Activated naive CD8-positive, alpha-beta T cell treated with anti-CD3 and anti-CD28 coated beads, Interleukin-2, amount 50 U/mL, for 24 hours (primary cell): ENCODE data around the gene DLX4.

Source experiments
- ATAC-seq: fragments of 150-1000 bp; cut with Tn5 transposase; one replicate; pipeline ENCODE4 v1.10.0; 2021
- DNase-seq: peaks from one replicate; pipeline ENCODE4 v3.0.0; 2021
- H3K27ac Mint-ChIP-seq: one replicate; pipeline ENCODE4 v1.8.0; 2021; ENCODE audit warnings: mild to moderate bottlenecking, mixed read lengths
- H3K27me3 Mint-ChIP-seq: one replicate; pipeline ENCODE4 v1.8.0; 2021; ENCODE audit warnings: mixed read lengths
- H3K36me3 Mint-ChIP-seq: one replicate; pipeline ENCODE4 v1.8.0; 2021; ENCODE audit warnings: low read depth, mixed read lengths
- H3K4me1 Mint-ChIP-seq: one replicate; pipeline ENCODE4 v1.8.0; 2021; ENCODE audit warnings: mixed read lengths
- H3K4me3 Mint-ChIP-seq: one replicate; pipeline ENCODE4 v1.8.0; 2021; ENCODE audit warnings: mild to moderate bottlenecking, moderate library complexity, mixed read lengths
- H3K9me3 Mint-ChIP-seq: one replicate; pipeline ENCODE4 v1.8.0; 2021; ENCODE audit warnings: mixed read lengths

Gene DLX4

DNA sequence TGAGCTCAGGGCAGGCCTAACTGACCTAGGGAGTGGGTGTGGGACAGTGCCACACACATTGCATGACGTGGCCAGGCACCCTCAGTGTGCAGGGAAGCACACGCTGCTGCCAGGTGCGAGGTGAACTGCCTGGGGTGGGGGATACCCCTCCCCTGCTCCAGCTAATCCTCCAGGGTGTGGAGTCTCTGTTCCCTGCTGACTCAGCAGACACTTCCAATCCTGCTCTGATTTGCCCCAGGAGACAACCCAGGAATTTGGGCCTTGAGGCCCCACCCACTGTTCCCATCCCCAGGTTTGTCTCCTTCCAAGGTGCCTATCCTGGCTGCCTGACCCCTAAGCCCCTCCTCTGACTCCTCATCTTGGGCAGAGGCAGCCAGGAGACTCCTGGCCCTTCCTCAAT lies 15.3 kb downstream of the DLX4 start:
- DNase-seq (no peak), ATAC-seq (no peak)
- Mint-ChIP-seq H3K4me1 (no peaks in the 10 kb centered on the region), H3K36me3 (no peaks in the 10 kb centered on the region), H3K27ac (no peak overlapping the region), H3K4me3 (no peak overlapping the region), H3K27me3 (peaks cover 47% of the 10 kb centered on the region), H3K9me3 (no peaks in the 10 kb centered on the region)

DNA sequence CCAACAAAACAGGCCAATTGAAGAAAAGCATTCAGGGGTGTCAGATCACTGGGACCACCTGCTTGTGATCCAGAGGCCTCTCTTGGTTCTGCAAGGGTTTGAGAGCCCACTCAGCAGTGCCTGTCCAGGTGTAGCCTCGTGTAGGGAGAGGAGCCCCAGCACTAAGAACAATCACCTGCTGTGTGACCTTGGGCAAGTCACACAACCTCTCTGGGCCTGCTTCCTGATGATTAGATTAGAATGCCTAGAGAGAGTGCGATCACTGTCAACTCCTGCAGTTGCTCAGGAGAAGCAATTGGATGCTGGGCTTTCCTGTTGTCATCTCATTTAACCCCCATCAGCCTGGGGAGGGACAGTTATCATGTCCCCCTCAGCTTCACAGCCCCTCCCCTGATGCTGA lies 15.8 kb downstream of the DLX4 start:
- no peak for DNase-seq
- Mint-ChIP-seq H3K9me3 (no peaks in the 10 kb centered on the region), H3K27ac (no peak overlapping the region), H3K36me3 (no peaks in the 10 kb centered on the region), H3K4me3 (no peak overlapping the region), H3K4me1 (no peaks in the 10 kb centered on the region), H3K27me3 (peaks cover 48% of the 10 kb centered on the region)
- ATAC-seq = no peak

DNA sequence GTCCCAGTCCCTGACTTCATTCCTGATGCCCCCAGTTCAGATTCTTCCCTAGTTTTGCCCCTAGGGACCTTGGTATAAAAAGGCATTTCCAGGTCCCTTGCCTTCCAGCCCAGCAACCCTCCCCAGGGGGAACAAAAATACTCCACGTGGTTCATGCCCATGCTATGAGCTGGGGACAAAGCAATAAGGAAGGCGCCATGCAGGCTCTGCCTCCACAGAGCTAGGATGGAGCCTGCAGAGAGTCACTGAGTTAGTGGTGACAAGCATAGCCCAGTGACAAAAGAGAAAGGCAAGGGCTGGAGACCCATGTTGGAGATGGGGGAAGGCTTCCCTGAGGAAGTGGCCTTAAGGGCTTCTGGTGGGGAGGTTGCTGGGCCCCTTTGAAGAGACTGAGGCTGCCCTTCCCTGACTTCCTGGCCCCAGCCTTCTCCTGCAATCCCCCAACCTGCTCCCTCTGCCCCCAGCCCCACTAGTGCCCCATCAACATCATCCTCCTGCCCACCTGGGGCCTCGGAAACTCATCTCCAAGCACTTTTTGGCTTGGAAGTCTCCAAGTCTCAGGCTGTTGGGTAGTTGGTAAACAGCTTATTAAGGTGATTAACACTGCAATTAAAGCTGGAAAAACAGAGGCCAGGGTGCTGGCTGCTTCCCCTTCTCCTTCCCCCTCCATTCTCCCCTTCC lies 16.5 kb downstream of the DLX4 start:
- Mint-ChIP-seq H3K27me3 (peaks cover 48% of the 10 kb centered on the region), H3K36me3 (no peaks in the 10 kb centered on the region), H3K4me3 (no peak overlapping the region), H3K4me1 (no peaks in the 10 kb centered on the region), H3K9me3 (no peaks in the 10 kb centered on the region), H3K27ac (no peak overlapping the region)
- DNase-seq (no peak), ATAC-seq (no peak)

DNA sequence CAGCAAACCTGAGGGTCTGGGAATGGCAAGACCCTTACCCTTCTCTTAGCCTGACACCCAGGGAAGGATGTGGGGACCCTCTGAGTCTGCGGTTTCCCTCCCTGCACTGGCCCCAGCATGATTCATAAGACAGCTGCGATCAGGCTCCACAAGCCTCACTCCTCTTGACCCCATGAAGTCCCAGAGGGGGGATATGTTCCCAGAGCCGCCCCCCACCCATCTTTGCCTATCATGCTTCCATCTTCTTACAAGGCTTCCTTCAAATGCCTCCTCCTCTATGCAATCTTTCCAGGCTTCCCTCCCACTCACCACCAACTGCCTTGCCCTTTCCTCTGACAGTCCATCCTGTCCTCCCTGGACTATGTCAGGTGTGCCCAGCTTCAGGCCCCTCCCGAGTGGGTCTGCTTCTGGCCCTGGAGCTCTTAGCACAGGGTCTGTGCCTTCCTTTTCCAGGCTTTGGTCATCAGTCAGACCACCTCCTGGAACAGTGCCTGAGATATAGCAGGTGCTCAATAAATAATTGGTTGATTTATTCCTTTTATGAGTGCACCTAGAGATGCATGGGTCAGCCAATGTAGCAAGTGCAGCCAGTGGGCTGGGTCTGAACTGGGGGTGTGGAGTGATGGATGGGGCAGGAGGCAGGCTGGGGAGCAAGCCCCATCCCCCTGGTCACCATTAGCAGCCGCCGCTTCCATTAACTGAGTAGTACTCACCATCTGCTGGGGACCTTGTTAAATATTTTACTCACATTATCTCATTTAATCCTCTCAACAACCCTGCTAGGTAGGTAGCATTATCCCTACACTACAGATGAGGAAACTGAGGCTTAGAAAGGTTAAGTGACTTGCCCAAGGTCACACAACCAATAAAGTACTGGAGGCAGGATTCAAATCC lies 17.7 kb downstream of the DLX4 start:
- Mint-ChIP-seq H3K36me3 (no peaks in the 10 kb centered on the region), H3K27ac (no peak overlapping the region), H3K9me3 (no peaks in the 10 kb centered on the region), H3K27me3 (peaks cover 43% of the 10 kb centered on the region), H3K4me3 (no peak overlapping the region), H3K4me1 (no peaks in the 10 kb centered on the region)
- no peak for DNase-seq
- ATAC-seq = no peak

DNA sequence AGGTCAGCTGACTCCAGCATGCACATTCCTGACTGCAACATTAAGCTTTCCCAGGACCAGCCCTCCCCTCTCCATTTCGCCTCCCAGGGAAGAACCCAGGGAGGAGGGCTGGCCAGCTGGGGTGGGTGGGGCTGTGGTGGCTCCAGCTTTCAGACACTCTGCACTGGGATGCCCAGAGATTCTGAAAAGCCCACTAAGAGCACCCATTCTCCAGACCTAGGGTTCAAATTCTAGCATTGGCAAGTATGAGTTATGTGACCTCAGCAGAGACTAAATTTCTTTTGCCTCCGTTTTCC lies 18.2 kb downstream of the DLX4 start:
- ATAC-seq (no peak), DNase-seq (no peak)
- H3K36me3 Mint-ChIP-seq = no peaks in the 10 kb centered on the region
- no peaks in the 10 kb centered on the region for H3K9me3 Mint-ChIP-seq
- H3K4me3 Mint-ChIP-seq = no peak overlapping the region
- H3K4me1 Mint-ChIP-seq = no peaks in the 10 kb centered on the region
- H3K27ac Mint-ChIP-seq = no peak overlapping the region
- H3K27me3 Mint-ChIP-seq = peaks cover 44% of the 10 kb centered on the region

DNA sequence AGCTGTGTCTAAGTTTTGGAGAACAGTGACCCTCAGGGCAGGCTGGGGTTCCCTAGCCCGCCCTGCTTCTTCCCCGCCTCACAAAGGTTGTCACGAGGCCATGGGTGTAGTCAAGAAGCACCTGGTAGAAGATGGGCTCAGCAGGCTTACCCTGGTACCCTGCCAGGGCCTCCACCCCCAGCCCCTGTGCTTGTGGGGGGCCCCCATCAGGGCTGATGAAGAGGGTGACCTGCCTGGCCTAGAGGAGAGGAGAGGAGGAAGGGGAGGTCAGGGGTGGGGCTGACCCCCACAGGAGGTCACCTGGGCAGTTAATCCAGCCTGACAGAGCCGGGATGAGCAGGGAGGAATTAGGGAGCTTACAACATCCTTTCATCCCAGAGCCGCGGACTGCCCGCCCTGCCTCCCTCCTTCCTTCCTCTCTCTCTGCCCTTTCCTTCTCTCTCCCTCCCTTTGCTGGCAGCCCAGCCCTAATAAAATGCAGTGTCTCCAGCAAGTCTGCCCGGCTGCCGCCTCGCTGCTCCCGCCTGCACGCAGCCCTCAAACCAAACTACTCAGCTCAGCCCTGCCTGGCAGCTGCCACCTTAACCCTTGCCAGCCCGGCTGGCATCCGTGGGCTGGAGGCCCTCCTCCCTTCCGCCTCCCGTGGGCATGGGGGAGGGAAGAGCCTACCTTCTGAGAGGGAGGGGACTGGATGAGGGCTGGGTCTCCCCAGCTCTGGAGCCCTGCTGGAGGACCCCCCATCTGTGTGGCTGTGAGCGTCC lies 18.9 kb downstream of the DLX4 start:
- peaks cover 47% of the 10 kb centered on the region for H3K27me3 Mint-ChIP-seq
- H3K4me1 Mint-ChIP-seq = peaks cover under 1% of the 10 kb centered on the region
- no peak overlapping the region for H3K4me3 Mint-ChIP-seq
- no peak for DNase-seq
- no peak overlapping the region for H3K27ac Mint-ChIP-seq
- H3K36me3 Mint-ChIP-seq = no peaks in the 10 kb centered on the region
- ATAC-seq = peak; percentile 29
- no peaks in the 10 kb centered on the region for H3K9me3 Mint-ChIP-seq

DNA sequence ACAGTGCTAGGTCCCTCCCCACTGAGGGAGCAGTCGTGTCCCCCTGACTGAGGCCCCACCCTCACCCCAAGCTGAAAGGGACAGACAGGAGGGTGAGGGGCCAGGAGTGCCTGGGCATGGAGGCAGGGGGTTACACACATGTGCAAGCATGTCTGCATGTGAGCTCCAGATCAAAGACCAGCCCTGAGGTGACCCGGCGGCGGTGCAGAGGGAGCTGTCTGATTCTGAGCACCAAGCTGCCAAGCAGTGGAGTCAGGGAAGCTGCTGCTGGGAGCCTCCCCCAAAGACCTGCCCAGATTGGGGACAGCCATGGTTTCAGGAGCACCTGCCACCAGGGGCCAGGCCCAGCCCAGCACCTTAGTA lies 20.5 kb downstream of the DLX4 start:
- peaks cover 10% of the 10 kb centered on the region for H3K4me1 Mint-ChIP-seq
- H3K9me3 Mint-ChIP-seq = no peaks in the 10 kb centered on the region
- no peak overlapping the region for H3K27ac Mint-ChIP-seq
- no peak overlapping the region for H3K4me3 Mint-ChIP-seq
- H3K36me3 Mint-ChIP-seq = no peaks in the 10 kb centered on the region
- ATAC-seq (no peak), DNase-seq (no peak)
- peaks cover 51% of the 10 kb centered on the region for H3K27me3 Mint-ChIP-seq

DNA sequence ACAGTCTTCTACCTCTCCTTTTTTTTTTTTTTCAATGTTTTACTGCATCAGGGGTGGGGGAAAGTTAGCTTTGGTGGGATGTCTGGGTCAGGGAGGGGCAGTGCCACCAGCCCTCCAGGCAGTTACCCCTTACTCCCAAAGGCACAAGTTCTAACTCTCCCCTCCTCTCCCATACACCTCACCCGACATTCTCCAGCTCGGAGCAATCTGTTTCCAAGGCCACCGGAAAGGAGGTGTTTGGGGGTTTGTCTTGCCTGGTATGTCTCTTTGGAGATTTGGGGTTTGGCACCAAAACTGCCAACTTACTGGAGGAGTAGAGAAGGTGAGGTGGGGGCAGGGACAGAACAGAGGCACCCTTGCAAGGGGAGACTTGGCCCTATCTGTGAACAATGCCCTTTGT lies 21.3 kb downstream of the DLX4 start:
- peaks cover 59% of the 10 kb centered on the region for H3K27me3 Mint-ChIP-seq
- no peak for DNase-seq
- no peak overlapping the region for H3K27ac Mint-ChIP-seq
- ATAC-seq = no peak
- H3K36me3 Mint-ChIP-seq = no peaks in the 10 kb centered on the region
- no peak overlapping the region for H3K4me3 Mint-ChIP-seq
- H3K9me3 Mint-ChIP-seq = no peaks in the 10 kb centered on the region
- H3K4me1 Mint-ChIP-seq = peaks cover 17% of the 10 kb centered on the region

DNA sequence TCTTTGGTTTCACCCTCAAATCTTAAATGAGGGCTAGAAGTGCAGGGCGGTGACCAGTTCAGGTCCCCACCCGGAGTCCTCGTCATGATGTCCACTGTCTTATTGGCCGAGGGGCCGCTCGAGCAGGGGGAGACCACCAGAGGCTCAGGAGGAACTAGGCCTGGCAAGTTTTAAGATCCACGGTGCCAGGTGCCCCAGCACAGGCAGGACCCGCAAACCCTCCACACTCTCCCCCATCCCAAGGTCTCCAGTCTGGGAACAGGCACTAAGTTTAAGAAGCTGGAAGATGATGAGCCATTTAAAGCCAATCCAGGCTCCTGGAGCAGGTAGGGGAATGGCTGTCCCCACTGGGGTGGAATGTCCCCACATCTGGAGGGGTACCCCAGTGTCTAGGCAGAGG lies 21.9 kb downstream of the DLX4 start:
- H3K27ac Mint-ChIP-seq = no peak overlapping the region
- no peak overlapping the region for H3K4me3 Mint-ChIP-seq
- H3K9me3 Mint-ChIP-seq = no peaks in the 10 kb centered on the region
- peaks cover 63% of the 10 kb centered on the region for H3K27me3 Mint-ChIP-seq
- DNase-seq (no peak), ATAC-seq (no peak)
- peaks cover 19% of the 10 kb centered on the region for H3K4me1 Mint-ChIP-seq
- H3K36me3 Mint-ChIP-seq = no peaks in the 10 kb centered on the region

DNA sequence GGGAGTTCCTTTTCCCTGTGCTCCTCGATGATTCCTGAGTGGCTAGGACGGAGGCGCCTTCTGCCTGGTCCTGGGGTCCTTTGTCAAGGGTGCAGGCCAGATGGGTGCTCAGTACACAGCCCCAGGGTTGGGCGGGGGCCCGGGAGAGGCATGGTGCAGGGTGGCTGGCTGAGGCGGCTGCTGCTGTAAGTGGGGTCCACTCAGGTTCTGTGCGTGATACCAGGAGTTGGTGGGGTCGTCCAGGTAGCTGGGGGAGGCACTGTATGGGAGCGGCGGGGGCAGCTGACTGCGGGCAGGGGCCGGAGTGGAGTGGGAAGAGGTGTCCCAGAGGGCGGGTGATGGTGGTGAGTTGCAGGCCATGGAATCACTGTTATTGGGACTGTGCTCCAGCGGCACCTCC lies 22.4 kb downstream of the DLX4 start:
- Mint-ChIP-seq H3K36me3 (no peaks in the 10 kb centered on the region), H3K9me3 (no peaks in the 10 kb centered on the region), H3K27me3 (peaks cover 66% of the 10 kb centered on the region), H3K4me1 (peaks cover 19% of the 10 kb centered on the region), H3K27ac (no peak overlapping the region), H3K4me3 (no peak overlapping the region)
- ATAC-seq (no peak), DNase-seq (no peak)

DNA sequence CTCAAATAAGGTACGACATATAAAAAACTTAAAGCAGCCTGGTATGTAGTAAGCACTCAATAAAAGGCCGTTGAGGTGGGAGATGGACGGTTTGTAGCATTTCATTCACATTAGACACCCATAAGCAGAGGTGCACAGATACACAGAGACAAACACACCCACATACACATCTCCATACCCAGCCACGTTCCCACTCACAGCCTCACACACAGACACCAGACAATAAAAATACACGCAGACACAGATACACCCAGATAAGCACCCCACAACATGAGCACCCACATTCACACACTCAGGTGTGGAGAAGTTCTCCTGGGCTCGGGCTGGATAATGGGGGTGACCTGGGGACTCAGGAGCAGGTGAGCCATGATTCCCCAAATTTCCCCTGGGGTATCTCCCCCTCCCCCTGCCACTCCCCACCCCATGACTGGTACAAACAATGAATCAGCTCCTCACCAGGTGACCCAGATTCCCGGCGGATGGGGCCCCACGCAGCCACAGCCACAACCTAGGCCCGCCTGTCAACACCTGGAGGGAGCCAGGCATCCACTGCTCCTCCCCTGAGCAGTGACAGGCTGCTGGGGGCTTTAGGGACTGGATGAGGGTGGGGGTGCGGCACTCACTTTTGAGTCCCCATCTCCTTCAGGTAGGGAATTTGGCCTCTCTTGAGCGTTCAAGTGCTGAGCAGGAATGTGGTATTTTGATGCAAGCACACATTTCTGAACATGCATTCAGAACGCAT lies 23.4 kb downstream of the DLX4 start:
- DNase-seq = no peak
- no peak overlapping the region for H3K27ac Mint-ChIP-seq
- no peaks in the 10 kb centered on the region for H3K9me3 Mint-ChIP-seq
- H3K4me1 Mint-ChIP-seq = peaks cover 20% of the 10 kb centered on the region
- H3K36me3 Mint-ChIP-seq = no peaks in the 10 kb centered on the region
- no peak for ATAC-seq
- H3K4me3 Mint-ChIP-seq = peak overlapping the region; percentile 0
- H3K27me3 Mint-ChIP-seq = peaks cover 62% of the 10 kb centered on the region

DNA sequence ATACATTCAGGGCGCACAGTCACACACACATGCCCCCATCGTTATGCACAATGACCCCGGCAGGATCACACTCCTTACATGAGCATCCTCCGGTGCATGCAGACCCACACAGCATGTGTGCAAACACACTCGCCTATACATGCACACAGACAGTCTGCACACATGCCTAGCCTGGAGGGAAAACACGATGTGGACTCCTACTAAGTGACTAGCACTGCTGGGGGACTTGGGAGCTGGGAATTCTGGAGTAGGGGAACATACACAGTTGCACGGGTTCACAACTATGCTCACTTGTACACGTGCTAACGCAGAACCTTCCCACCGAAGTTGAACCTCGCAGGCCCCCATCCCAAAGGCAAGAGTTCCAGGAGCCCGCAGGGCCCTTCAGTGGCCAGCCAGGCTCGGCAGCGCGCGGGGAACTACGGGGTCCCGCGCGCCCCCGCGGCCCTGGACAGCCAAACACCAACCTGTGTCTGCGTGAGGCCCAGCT lies 24.0 kb downstream of the DLX4 start:
- H3K27ac Mint-ChIP-seq = no peak overlapping the region
- peaks cover 58% of the 10 kb centered on the region for H3K27me3 Mint-ChIP-seq
- no peaks in the 10 kb centered on the region for H3K9me3 Mint-ChIP-seq
- H3K4me1 Mint-ChIP-seq = peaks cover 20% of the 10 kb centered on the region
- DNase-seq (no peak), ATAC-seq (no peak)
- H3K36me3 Mint-ChIP-seq = no peaks in the 10 kb centered on the region
- H3K4me3 Mint-ChIP-seq = peak overlapping the region; percentile 47

DNA sequence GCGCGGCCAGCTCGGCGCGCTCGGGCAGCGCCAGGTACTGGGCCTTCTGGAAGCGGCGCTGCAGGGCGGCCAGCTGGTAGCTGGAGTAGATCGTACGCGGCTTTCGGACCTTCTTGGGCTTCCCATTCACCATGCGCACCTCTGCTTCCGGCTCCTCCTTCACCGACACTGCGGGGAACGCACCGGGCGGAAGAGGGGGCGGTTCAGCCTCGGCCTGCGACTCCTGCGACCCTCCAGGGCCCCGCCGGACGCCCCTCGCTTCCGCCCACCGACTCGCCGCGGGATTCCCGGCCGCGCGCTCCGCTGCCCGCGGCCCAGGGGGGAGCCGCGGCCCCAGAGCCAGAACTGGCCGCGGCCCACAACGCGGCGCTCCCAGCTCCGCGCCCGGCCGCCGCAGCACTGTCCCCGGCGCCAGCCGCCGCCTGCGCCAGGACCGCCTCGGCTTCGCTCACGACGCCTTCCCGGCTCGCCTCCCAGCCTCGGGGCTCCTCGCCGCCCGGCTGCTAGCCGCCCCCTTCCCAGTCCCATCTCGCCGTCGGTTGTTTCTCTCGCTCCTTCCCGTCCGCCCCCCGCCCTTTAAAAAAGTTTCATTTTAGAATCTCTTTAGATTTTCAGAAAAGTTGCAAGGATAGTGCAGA lies 24.6 kb downstream of the DLX4 start:
- Mint-ChIP-seq H3K27ac (no peak overlapping the region), H3K4me3 (peak overlapping the region; percentile 78), H3K9me3 (no peaks in the 10 kb centered on the region), H3K36me3 (no peaks in the 10 kb centered on the region), H3K27me3 (peaks cover 58% of the 10 kb centered on the region), H3K4me1 (peaks cover 20% of the 10 kb centered on the region)
- ATAC-seq = peak; percentile 11
- no peak for DNase-seq
